Calu3 (cell line): ENCODE results near the gene SHISA2. TPM values are rescaled to one million over a fixed set of nuclear protein-coding genes. Genes with fewer than 3 reads are reported as not detected.

Experiments
- BruUV-seq: library from RNA; stranded (reverse); fragments of 400-500 nt; replicated peaks from 2 replicates; lab custom pipeline; 2021; lab: Mats Ljungman, UMichigan
- CTCF ChIA-PET: fragments of 300-600 bp; sonication (Branson Sonifier 250); formaldehyde crosslinking; loops from one replicate; lab custom pipeline; 2022; ENCODE audit warnings: antibody characterized with exemption; lab: Charles Lee
- DNase-seq: peaks from one replicate; pipeline ENCODE4 v3.0.0; 2022
- H3K27ac Mint-ChIP-seq: one replicate; pipeline ENCODE4 v1.8.0; 2022; ENCODE audit warnings: mixed read lengths; ENCODE audit not compliant: unreplicated experiment
- H3K27me3 Mint-ChIP-seq: one replicate; pipeline ENCODE4 v1.8.0; 2022; ENCODE audit warnings: mixed read lengths; ENCODE audit not compliant: unreplicated experiment
- H3K36me3 Mint-ChIP-seq: one replicate; pipeline ENCODE4 v1.8.0; 2022; ENCODE audit warnings: mild to moderate bottlenecking, moderate library complexity, mixed read lengths; ENCODE audit not compliant: insufficient read depth, unreplicated experiment
- H3K4me1 Mint-ChIP-seq: one replicate; pipeline ENCODE4 v1.8.0; 2022; ENCODE audit warnings: mild to moderate bottlenecking, low read depth, mixed read lengths; ENCODE audit not compliant: unreplicated experiment
- H3K4me3 Mint-ChIP-seq: one replicate; pipeline ENCODE4 v1.8.0; 2022; ENCODE audit warnings: mild to moderate bottlenecking, low read depth, moderate library complexity, mixed read lengths; ENCODE audit not compliant: unreplicated experiment
- H3K9me3 Mint-ChIP-seq: one replicate; pipeline ENCODE4 v1.8.0; 2022; ENCODE audit warnings: low read depth, mixed read lengths; ENCODE audit not compliant: unreplicated experiment
- intact Hi-C: fragments of 100-400 bp; cut with micrococcal nuclease; formaldehyde crosslinking; loops from one replicate; pipeline ENCODE4 v1.10.0; 2022; ENCODE audit not compliant: unreplicated experiment
- total RNA-seq: library from RNA; stranded (reverse); gene quantifications from 2 replicates; pipeline ENCODE4 v1.2.3, GENCODE V29; 2022
- TF ChIP-seq, protein P1 (sequence below): fragments of 200-600 bp; IDR thresholded peaks from one replicate; pipeline ENCODE4 v1.8.0; 2022; ENCODE audit warnings: antibody characterized with exemption; ENCODE audit not compliant: unreplicated experiment

Gene SHISA2
- total RNA-seq, 1 experiment from 2014 or later, result 23.2 TPM

DNA sequence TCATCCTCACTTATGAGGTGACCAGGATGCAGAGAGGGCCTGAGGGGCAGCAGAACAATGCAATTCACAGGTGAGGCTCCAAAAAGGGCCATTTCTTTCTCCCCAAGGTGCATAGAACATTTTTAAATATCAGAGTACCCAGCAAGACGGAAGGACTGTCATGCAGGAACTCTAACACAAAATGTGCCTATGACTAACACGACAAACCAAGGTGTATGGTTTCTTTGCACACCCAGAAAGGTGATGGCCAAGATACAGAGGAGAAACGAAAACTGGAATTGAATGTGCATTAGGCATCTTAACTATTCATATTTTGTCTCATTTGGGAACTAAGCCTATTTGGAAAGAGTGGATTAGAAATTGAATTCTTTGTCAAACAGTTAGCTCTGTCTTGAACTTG lies 29.9 kb downstream of the SHISA2 start:
- intact Hi-C loops, result loop anchor here (5.0 kb wide), 1 partner anchor 40 kb away; no protein-coding TSS in a partner anchor
- H3K36me3 Mint-ChIP-seq, result no peaks in the 10 kb centered on the region
- CTCF ChIA-PET, result interaction anchor here (0.8 kb wide), 1 partner anchor 192 kb away, joined by 3 read pairs; no protein-coding TSS in a partner anchor
- no peak overlapping the region for H3K4me3 Mint-ChIP-seq
- H3K4me1 Mint-ChIP-seq, result peaks cover 70% of the 10 kb centered on the region
- DNase-seq, result no peak
- H3K27ac Mint-ChIP-seq, result peak overlapping the region; percentile 66
- BruUV-seq, result no TSS peak
- no peaks in the 10 kb centered on the region for H3K27me3 Mint-ChIP-seq
- no peaks in the 10 kb centered on the region for H3K9me3 Mint-ChIP-seq
- TF ChIP-seq, protein P1, sequence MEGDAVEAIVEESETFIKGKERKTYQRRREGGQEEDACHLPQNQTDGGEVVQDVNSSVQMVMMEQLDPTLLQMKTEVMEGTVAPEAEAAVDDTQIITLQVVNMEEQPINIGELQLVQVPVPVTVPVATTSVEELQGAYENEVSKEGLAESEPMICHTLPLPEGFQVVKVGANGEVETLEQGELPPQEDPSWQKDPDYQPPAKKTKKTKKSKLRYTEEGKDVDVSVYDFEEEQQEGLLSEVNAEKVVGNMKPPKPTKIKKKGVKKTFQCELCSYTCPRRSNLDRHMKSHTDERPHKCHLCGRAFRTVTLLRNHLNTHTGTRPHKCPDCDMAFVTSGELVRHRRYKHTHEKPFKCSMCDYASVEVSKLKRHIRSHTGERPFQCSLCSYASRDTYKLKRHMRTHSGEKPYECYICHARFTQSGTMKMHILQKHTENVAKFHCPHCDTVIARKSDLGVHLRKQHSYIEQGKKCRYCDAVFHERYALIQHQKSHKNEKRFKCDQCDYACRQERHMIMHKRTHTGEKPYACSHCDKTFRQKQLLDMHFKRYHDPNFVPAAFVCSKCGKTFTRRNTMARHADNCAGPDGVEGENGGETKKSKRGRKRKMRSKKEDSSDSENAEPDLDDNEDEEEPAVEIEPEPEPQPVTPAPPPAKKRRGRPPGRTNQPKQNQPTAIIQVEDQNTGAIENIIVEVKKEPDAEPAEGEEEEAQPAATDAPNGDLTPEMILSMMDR, result no peak

DNA sequence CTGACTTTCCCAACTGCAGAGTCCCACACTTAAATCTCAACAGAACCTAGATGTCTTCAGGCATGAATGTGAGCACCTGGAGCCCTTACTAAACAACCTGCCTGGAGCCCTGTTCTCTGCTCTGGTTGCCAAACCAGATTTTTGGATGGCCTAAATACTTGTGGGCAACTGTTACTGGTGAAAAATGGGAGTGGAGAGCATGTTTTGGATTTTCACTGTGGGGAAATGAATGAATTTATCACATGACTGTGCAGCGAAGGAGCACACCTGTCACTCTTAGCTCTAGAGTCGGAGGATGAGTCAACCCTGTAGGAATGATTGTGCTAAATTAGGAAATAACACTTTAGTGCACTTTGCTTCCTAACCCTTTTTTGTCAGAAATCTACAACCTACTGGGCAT lies 30.3 kb downstream of the SHISA2 start:
- Mint-ChIP-seq H3K27ac (peak overlapping the region; percentile 66), H3K4me3 (no peak overlapping the region), H3K36me3 (no peaks in the 10 kb centered on the region), H3K27me3 (no peaks in the 10 kb centered on the region), H3K9me3 (no peaks in the 10 kb centered on the region), H3K4me1 (peaks cover 70% of the 10 kb centered on the region)
- intact Hi-C loops, result loop anchor here (5.0 kb wide), 1 partner anchor 39 kb away; no protein-coding TSS in a partner anchor
- CTCF ChIA-PET, result no interaction called here
- TF ChIP-seq, protein P1, result no peak
- no TSS peak for BruUV-seq
- no peak for DNase-seq

DNA sequence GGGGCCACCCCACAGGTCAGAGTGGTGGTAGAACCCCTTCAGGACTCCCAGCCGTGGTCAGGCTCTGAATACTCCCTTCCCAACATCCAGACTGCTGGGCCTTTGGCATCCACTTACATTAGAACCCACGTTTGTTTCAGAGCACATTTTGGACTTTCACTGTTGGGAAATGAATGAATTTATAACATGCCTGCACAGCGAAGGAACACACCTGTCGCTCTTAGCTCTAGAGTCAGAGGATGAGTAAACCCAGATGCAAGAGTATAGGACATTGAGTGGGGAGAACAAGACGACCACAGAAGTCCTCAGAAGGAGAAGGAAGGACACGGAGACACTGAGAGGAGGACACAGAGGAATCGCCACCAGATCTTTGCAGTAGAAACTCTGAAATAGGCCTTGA lies 30.9 kb downstream of the SHISA2 start:
- TF ChIP-seq, protein P1, result no peak
- no TSS peak for BruUV-seq
- Mint-ChIP-seq H3K27me3 (no peaks in the 10 kb centered on the region), H3K4me3 (no peak overlapping the region), H3K27ac (peak overlapping the region; percentile 66), H3K4me1 (peaks cover 70% of the 10 kb centered on the region), H3K36me3 (no peaks in the 10 kb centered on the region), H3K9me3 (no peaks in the 10 kb centered on the region)
- intact Hi-C loops, result loop anchor here (5.0 kb wide), 1 partner anchor 39 kb away; no protein-coding TSS in a partner anchor
- CTCF ChIA-PET, result no interaction called here
- no peak for DNase-seq

DNA sequence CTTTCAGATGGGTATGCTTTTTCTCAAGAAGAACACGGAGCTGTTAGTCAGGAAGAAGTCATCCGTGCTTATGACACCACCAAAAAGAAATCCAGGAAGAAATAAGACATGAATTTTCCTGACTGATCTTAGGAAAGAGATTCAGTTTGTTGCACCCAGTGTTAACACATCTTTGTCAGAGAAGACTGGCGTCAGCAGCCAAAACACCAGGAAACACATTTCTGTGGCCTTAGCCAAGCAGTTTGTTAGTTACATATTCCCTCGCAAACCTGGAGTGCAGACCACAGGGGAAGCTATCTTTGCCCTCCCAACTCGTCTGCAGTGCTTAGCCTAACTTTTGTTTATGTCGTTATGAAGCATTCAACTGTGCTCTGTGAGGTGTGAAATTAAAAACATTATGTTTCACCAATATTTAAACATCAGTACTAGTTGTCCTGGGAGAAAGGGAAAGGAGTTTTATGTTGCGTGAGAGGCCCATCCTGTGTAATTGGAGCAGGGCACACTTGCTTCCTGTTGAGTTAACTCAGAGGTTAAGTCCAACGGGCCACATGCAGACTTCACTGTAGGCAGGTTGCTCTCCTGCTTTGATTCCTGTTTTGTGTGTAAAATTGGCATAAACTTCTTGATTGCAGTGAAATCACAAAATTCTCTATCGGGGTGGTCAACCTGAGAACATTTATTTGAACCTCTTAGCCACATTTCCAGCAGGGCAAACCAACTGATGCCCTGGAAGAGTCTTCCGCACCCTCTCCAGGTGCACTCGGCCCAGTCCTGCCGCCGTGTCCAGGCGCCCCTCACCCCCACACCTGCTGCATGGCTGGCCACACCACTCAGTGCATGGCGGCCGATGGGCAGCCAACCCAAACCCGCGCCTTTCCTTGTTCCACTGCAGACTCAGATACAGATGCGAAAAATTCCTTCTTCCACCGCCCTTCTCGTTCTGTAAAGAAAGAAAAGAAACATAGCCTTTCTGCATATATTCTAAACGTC lies 31.6 kb downstream of the SHISA2 start:
- no peaks in the 10 kb centered on the region for H3K27me3 Mint-ChIP-seq
- H3K4me3 Mint-ChIP-seq, result no peak overlapping the region
- TF ChIP-seq, protein P1, result no peak
- H3K27ac Mint-ChIP-seq, result peak overlapping the region; percentile 66
- no TSS peak for BruUV-seq
- H3K9me3 Mint-ChIP-seq, result no peaks in the 10 kb centered on the region
- peak; percentile 48 for DNase-seq
- H3K36me3 Mint-ChIP-seq, result no peaks in the 10 kb centered on the region
- H3K4me1 Mint-ChIP-seq, result peaks cover 64% of the 10 kb centered on the region
- intact Hi-C loops, result loop anchor here (5.0 kb wide), 1 partner anchor 38 kb away; no protein-coding TSS in a partner anchor
- CTCF ChIA-PET, result no interaction called here
